ENCODE measurements around the gene MAP3K14.

DNA sequence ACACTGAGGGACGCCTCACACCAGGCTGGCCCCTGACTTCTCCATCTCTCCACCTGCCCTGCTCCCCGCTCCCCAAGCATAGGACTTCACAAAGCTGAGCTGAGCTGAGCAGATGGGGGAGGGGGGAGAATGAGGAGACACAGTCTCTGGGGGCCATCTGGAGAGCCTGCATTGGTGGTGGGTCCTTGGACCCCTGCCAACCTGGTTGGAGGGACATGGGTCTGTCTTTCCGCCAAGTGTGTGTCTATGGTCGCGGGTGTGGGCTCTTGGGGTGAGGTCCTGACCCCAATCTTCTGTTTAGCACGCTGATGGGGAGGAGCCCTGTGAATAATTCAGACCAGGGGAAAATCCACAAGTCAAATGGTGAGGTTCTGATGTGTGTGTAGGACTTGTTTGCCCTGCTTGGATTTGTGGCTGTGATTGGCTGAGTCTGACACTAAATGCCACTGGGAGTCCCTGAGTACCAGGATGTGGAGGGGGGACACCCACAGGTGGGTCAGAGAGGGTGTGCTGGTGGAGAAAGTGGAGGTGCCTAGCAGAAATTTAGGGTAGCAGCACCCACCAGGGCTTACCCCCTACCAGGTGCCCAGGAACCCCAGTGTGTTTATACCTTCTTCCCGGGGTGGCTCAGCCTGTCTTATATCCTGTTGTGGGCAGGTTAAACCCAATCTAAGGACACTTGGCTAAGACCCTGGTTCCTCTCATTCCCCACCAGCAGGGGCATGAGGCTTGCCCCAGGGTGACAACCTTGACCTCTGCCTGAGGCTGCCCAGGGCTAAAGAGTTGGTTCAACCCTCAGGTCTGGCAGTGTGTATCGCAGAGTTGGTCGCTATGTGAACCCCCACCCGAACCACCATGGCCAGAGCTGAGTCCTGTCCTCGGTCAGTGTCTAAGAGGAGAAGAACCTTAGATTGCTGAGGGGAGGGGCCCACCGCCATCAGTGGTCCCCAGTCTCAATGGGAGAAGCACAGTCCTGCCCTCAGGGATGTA lies 93.0 kb downstream of the MAP3K14 start:
- TF ChIP-seq, protein P1, sequence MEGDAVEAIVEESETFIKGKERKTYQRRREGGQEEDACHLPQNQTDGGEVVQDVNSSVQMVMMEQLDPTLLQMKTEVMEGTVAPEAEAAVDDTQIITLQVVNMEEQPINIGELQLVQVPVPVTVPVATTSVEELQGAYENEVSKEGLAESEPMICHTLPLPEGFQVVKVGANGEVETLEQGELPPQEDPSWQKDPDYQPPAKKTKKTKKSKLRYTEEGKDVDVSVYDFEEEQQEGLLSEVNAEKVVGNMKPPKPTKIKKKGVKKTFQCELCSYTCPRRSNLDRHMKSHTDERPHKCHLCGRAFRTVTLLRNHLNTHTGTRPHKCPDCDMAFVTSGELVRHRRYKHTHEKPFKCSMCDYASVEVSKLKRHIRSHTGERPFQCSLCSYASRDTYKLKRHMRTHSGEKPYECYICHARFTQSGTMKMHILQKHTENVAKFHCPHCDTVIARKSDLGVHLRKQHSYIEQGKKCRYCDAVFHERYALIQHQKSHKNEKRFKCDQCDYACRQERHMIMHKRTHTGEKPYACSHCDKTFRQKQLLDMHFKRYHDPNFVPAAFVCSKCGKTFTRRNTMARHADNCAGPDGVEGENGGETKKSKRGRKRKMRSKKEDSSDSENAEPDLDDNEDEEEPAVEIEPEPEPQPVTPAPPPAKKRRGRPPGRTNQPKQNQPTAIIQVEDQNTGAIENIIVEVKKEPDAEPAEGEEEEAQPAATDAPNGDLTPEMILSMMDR (IDR thresholded peaks at IDR 0.05), result no peak
- TF ChIP-seq USF2 (IDR thresholded peaks at IDR 0.05; ENCODE audit: borderline replicate concordance, low read depth, low read length) (no peak), MXI1 (IDR thresholded peaks at IDR 0.05; ENCODE audit: low read depth, low read length) (no peak)

Measured in SK-N-SH (cell line).